D341Med (cell line): ENCODE measurements around the gene FLNB.

Source experiments
- DNase-seq: peaks from one replicate; pipeline ENCODE4 v3.0.0; 2012; ENCODE audit warnings: low spot score

Gene FLNB

GRCh38 chr3:58164199-58164879 lies 156.1 kb downstream of the FLNB start:
- no peak for DNase-seq

- no peak for DNase-seq
Measured at GRCh38 chr3:58164906-58165821, 156.9 kb downstream of the FLNB start.

- DNase-seq: peak; percentile 81
Measured at GRCh38 chr3:58167431-58168351, 159.5 kb downstream of the FLNB start.

- DNase-seq: no peak
Measured at GRCh38 chr3:58168498-58168897, 160.3 kb downstream of the FLNB start.

- no peak for DNase-seq
Measured at GRCh38 chr3:58169371-58169770, 161.1 kb downstream of the FLNB start.

- no peak for DNase-seq
Measured at GRCh38 chr3:58170376-58170775, 162.2 kb downstream of the FLNB start.

GRCh38 chr3:58171126-58171525 lies 162.9 kb downstream of the FLNB start:
- DNase-seq: no peak

- no peak for DNase-seq
Measured at GRCh38 chr3:58173029-58173668, 164.9 kb downstream of the FLNB start.

- peak; percentile 79 for DNase-seq
Measured at GRCh38 chr3:58173669-58174398, 165.6 kb downstream of the FLNB start.

GRCh38 chr3:58175187-58175436 lies 166.9 kb downstream of the FLNB start:
- DNase-seq: no peak

GRCh38 chr3:58175437-58176184 lies 167.4 kb downstream of the FLNB start:
- no peak for DNase-seq

- DNase-seq: no peak
Measured at GRCh38 chr3:58176185-58176530, 167.9 kb downstream of the FLNB start.

- no peak for DNase-seq
Measured at GRCh38 chr3:58176827-58177489, 168.7 kb downstream of the FLNB start.

GRCh38 chr3:58177747-58178527 lies 169.7 kb downstream of the FLNB start:
- DNase-seq: peak; percentile 92

- DNase-seq: no peak
Measured at GRCh38 chr3:58178528-58179234, 170.5 kb downstream of the FLNB start.

GRCh38 chr3:58179235-58180098 lies 171.2 kb downstream of the FLNB start:
- no peak for DNase-seq

- no peak for DNase-seq
Measured at GRCh38 chr3:58180099-58180880, 172.1 kb downstream of the FLNB start.
